CD4-positive, alpha-beta T cell (primary cell): ENCODE data around the gene PLCXD1. TPM values are rescaled to one million over a fixed set of nuclear protein-coding genes. Genes with fewer than 3 reads are reported as not detected.
A peak's percentile ranks its signal among the peaks of the same experiment; 100 is the strongest.

Source experiments
- ATAC-seq: fragments of 200-7000 bp; cut with Tn5 transposase; one replicate; pipeline ENCODE4 v1.10.0; 2022; ENCODE audit warnings: mild to moderate bottlenecking; ENCODE audit not compliant: poor library complexity
- CTCF ChIA-PET: fragments of 350-600 bp; sonication (Branson Sonifier 250); formaldehyde crosslinking; loops from one replicate; lab custom pipeline; 2021; ENCODE audit warnings: antibody characterized with exemption, inconsistent platforms; lab: Charles Lee
- POLR2A ChIA-PET: fragments of 350-600 bp; sonication (Branson Sonifier 250); formaldehyde crosslinking; loops from one replicate; lab custom pipeline; 2021; ENCODE audit warnings: antibody characterized with exemption, inconsistent platforms; lab: Charles Lee
- DNase-seq, 14 experiments: peaks; one replicate each; pipeline ENCODE4 v3.0.0-alpha.2; 2013 to 2020; ENCODE audit warnings: mixed read lengths in 2 of 14
- H3K27ac ChIP-seq, 2 donors: one replicate each; pipeline versions ENCODE4 v1.5.1 to v1.7.0; 2013; ENCODE audit warnings: low read length in 2 of 2, low read depth in 1 of 2, mild to moderate bottlenecking in 1 of 2
- H3K27me3 ChIP-seq, 2 experiments: 1 replicate in 1 of 2; 2 replicates in 1 of 2; pipeline versions ENCODE4 v1.6.1 to v1.7.0; 2013; ENCODE audit warnings: low read length in 2 of 2, control low read depth in 1 of 2, mild to moderate bottlenecking in 1 of 2, moderate library complexity in 1 of 2; ENCODE audit not compliant: insufficient read depth in 2 of 2, control insufficient read depth in 1 of 2
- H3K36me3 ChIP-seq: one replicate; pipeline ENCODE4 v1.6.1; 2013; ENCODE audit warnings: low read length, control low read depth; ENCODE audit not compliant: insufficient read depth
- H3K4me1 ChIP-seq: one replicate; pipeline ENCODE4 v1.6.1; 2013; ENCODE audit warnings: low read length, control low read depth; ENCODE audit not compliant: insufficient read depth
- H3K4me3 ChIP-seq: one replicate; pipeline ENCODE4 v1.5.1; 2013; ENCODE audit warnings: mild to moderate bottlenecking, low read length, moderate library complexity
- H3K9me3 ChIP-seq, 2 experiments: 1 replicate in 1 of 2; 2 replicates in 1 of 2; pipeline versions ENCODE4 v1.6.1 to v1.7.0; 2013; ENCODE audit warnings: low read length in 2 of 2, mild to moderate bottlenecking in 2 of 2, control low read depth in 1 of 2, moderate library complexity in 1 of 2; ENCODE audit not compliant: control insufficient read depth in 1 of 2, insufficient read depth in 1 of 2
- H3K27ac Mint-ChIP-seq: one replicate; pipeline ENCODE4 v1.8.0; 2020; ENCODE audit warnings: mixed read lengths
- H3K27me3 Mint-ChIP-seq: one replicate; pipeline ENCODE4 v1.8.0; 2021; ENCODE audit warnings: mixed read lengths
- H3K36me3 Mint-ChIP-seq: one replicate; pipeline ENCODE4 v1.8.0; 2021; ENCODE audit warnings: low read depth, mixed read lengths
- H3K4me1 Mint-ChIP-seq: one replicate; pipeline ENCODE4 v1.8.0; 2021; ENCODE audit warnings: low read depth, mixed read lengths
- H3K4me3 Mint-ChIP-seq: one replicate; pipeline ENCODE4 v1.8.0; 2020; ENCODE audit warnings: mild to moderate bottlenecking, mixed read lengths
- H3K9me3 Mint-ChIP-seq: one replicate; pipeline ENCODE4 v1.8.0; 2020; ENCODE audit warnings: mixed read lengths
- CTCF ChIP-seq: fragments of 200-600 bp; IDR thresholded peaks from one replicate; pipeline ENCODE4 v1.8.0; 2022; ENCODE audit warnings: antibody characterized with exemption, mild to moderate bottlenecking
- intact Hi-C, 2 experiments: fragments of 100-400 bp; cut with DNase I in 1 of 2; cut with micrococcal nuclease in 1 of 2; formaldehyde crosslinking; loops; one replicate each; pipeline versions ENCODE4 v1.15.1 to v1.9.0; 2023 to 2025; cut with DNase I, micrococcal nuclease
- total RNA-seq, 174 experiments: library from RNA in 2 of 174; stranded (reverse) in 2 of 174; gene quantifications; one replicate each; pipeline ENCODE4 v1.2.3 and lab custom pipeline; 2021 to 2026

The PLCXD1 gene
- total RNA-seq, 2 experiments from 2014 or later: 33.0 to 35.8 TPM

- Mint-ChIP-seq H3K27me3 (no peaks in the 10 kb centered on the region), H3K4me1 (no peaks in the 10 kb centered on the region), H3K36me3 (peaks cover 53% of the 10 kb centered on the region), H3K9me3 (no peaks in the 10 kb centered on the region), H3K4me3 (no peak overlapping the region), H3K27ac (no peak overlapping the region)
- H3K4me1 ChIP-seq: peaks cover 4% of the 10 kb centered on the region
- intact Hi-C loops: no loop called here
- POLR2A ChIA-PET: no interaction called here
- no peak for TF ChIP-seq CTCF
- CTCF ChIA-PET: no interaction called here
- H3K27me3 ChIP-seq: no peaks in the 10 kb centered on the region
- ATAC-seq: peak; percentile 10
- H3K27ac ChIP-seq: no peak overlapping the region
- peak in 1 of 14 experiments; percentile 26 for DNase-seq
- H3K36me3 ChIP-seq: peaks cover 70% of the 10 kb centered on the region
- peaks cover 0 to 15% of the 10 kb centered on the region in 2 experiments for H3K9me3 ChIP-seq
- H3K4me3 ChIP-seq: no peak overlapping the region
Observed at GRCh38 chrX:311156-312129, 30.3 kb downstream of the PLCXD1 start.

GRCh38 chrX:312621-313331, 31.6 kb downstream of the PLCXD1 start:
- TF ChIP-seq CTCF: no peak
- H3K9me3 Mint-ChIP-seq: no peaks in the 10 kb centered on the region
- H3K36me3 Mint-ChIP-seq: peaks cover 48% of the 10 kb centered on the region
- H3K4me1 Mint-ChIP-seq: peaks cover 2% of the 10 kb centered on the region
- Histone ChIP-seq H3K4me1 (peaks cover 15% of the 10 kb centered on the region), H3K4me3 (no peak overlapping the region), H3K9me3 (peaks cover 0 to 17% of the 10 kb centered on the region in 2 experiments), H3K27ac (no peak overlapping the region), H3K27me3 (no peaks in the 10 kb centered on the region), H3K36me3 (peaks cover 66% of the 10 kb centered on the region)
- CTCF ChIA-PET: no interaction called here
- ATAC-seq (no peak), DNase-seq (no peak)
- H3K4me3 Mint-ChIP-seq: no peak overlapping the region
- intact Hi-C loops: no loop called here
- no peak overlapping the region for H3K27ac Mint-ChIP-seq
- no peaks in the 10 kb centered on the region for H3K27me3 Mint-ChIP-seq
- POLR2A ChIA-PET: no interaction called here

GRCh38 chrX:313546-313945, 32.4 kb downstream of the PLCXD1 start:
- H3K9me3 ChIP-seq: peaks cover 0 to 16% of the 10 kb centered on the region in 2 experiments
- H3K27me3 Mint-ChIP-seq: no peaks in the 10 kb centered on the region
- POLR2A ChIA-PET: no interaction called here
- no peak overlapping the region for H3K4me3 ChIP-seq
- no peak overlapping the region for H3K4me3 Mint-ChIP-seq
- no peak overlapping the region for H3K27ac Mint-ChIP-seq
- H3K4me1 Mint-ChIP-seq: peaks cover 7% of the 10 kb centered on the region
- no peak overlapping the region for H3K27ac ChIP-seq
- CTCF ChIA-PET: no interaction called here
- intact Hi-C loops: no loop called here
- no peak for TF ChIP-seq CTCF
- DNase-seq (no peak), ATAC-seq (no peak)
- H3K9me3 Mint-ChIP-seq: no peaks in the 10 kb centered on the region
- H3K4me1 ChIP-seq: peaks cover 15% of the 10 kb centered on the region
- H3K27me3 ChIP-seq: no peaks in the 10 kb centered on the region
- peaks cover 48% of the 10 kb centered on the region for H3K36me3 Mint-ChIP-seq
- H3K36me3 ChIP-seq: peaks cover 63% of the 10 kb centered on the region
